OCI-LY1 (cell line): ENCODE measurements around the gene PKD1L1.

Source experiments
- H2AFZ ChIP-seq: fragments of 200-600 bp; sonication (generic), shearing (Covaris generic); 2 replicates; pipeline ENCODE4 v1.6.0; 2014; ENCODE audit warnings: antibody characterized with exemption, mild to moderate bottlenecking, low read length
- H3F3A ChIP-seq: fragments of 200-600 bp; sonication (generic), shearing (Covaris generic); 2 replicates; pipeline ENCODE4 v1.6.0; 2014; ENCODE audit warnings: mild to moderate bottlenecking, antibody characterized with exemption, low read length, moderate library complexity; ENCODE audit not compliant: insufficient read depth
- H3K27ac ChIP-seq: fragments of 200-600 bp; sonication (generic); 2 replicates; pipeline ENCODE4 v1.5.1; 2014; ENCODE audit warnings: low read length, mixed run types, mild to moderate bottlenecking, low read depth; ENCODE audit not compliant: poor library complexity, severe bottlenecking
- H3K27me3 ChIP-seq: fragments of 200-600 bp; sonication (generic); 2 replicates; pipeline ENCODE4 v1.6.0; 2014; ENCODE audit warnings: antibody characterized with exemption, mild to moderate bottlenecking, low read length, moderate library complexity; ENCODE audit not compliant: insufficient read depth
- H3K36me3 ChIP-seq: fragments of 200-600 bp; sonication (generic); 2 replicates; pipeline ENCODE4 v1.6.1; 2014; ENCODE audit warnings: mild to moderate bottlenecking, antibody characterized with exemption, low read length, moderate library complexity, mixed read lengths; ENCODE audit not compliant: insufficient read depth
- H3K4me1 ChIP-seq: fragments of 200-600 bp; sonication (generic); 2 replicates; pipeline ENCODE4 v1.5.1; 2014; ENCODE audit warnings: mild to moderate bottlenecking, low read length, moderate library complexity; ENCODE audit not compliant: insufficient read depth, severe bottlenecking
- H3K4me2 ChIP-seq: fragments of 200-600 bp; sonication (generic), shearing (Covaris generic); 2 replicates; pipeline ENCODE4 v1.6.1; 2014; ENCODE audit warnings: low read length
- H3K4me3 ChIP-seq: fragments of 200-600 bp; sonication (generic); 2 replicates; pipeline ENCODE4 v1.5.1; 2014; ENCODE audit warnings: low read length, low read depth, mild to moderate bottlenecking, mixed read lengths; ENCODE audit not compliant: poor library complexity, severe bottlenecking
- H3K79me2 ChIP-seq: fragments of 200-600 bp; shearing (Covaris generic); 2 replicates; pipeline ENCODE4 v1.6.1; 2016; ENCODE audit warnings: mixed run types, low read length, mixed read lengths; ENCODE audit not compliant: insufficient read depth
- H3K9ac ChIP-seq: fragments of 200-600 bp; sonication (generic), shearing (Covaris generic); 2 replicates; pipeline ENCODE4 v1.6.1; 2014; ENCODE audit warnings: mild to moderate bottlenecking, low read length, mixed read lengths
- H3K9me2 ChIP-seq: fragments of 200-600 bp; sonication (generic), shearing (Covaris generic); 2 replicates; pipeline ENCODE4 v1.6.1; 2014; ENCODE audit warnings: low read depth, mild to moderate bottlenecking, low read length, mixed read lengths
- H3K9me3 ChIP-seq: fragments of 200-600 bp; shearing (Covaris generic); 2 replicates; pipeline ENCODE4 v1.6.1; 2014; ENCODE audit warnings: low read length, mixed read lengths
- H4K20me1 ChIP-seq: fragments of 200-600 bp; sonication (generic), shearing (Covaris generic); 2 replicates; pipeline ENCODE4 v1.6.0; 2016; ENCODE audit warnings: mild to moderate bottlenecking, low read length; ENCODE audit not compliant: insufficient read depth
- EZH2 ChIP-seq: fragments of 200-600 bp; sonication (generic), shearing (Covaris generic); IDR thresholded peaks from 2 replicates; pipeline ENCODE4 v1.8.0; 2017; ENCODE audit warnings: borderline replicate concordance, mixed run types, mild to moderate bottlenecking, antibody characterized with exemption, low read length, moderate library complexity, mixed read lengths
- TF ChIP-seq, protein P1 (sequence below): fragments of 200-600 bp; sonication (generic), shearing (Covaris generic); IDR thresholded peaks from 2 replicates; pipeline ENCODE4 v1.5.1; 2017; ENCODE audit warnings: mild to moderate bottlenecking, antibody characterized with exemption, low read length, moderate library complexity, mixed read lengths

The PKD1L1 gene

DNA sequence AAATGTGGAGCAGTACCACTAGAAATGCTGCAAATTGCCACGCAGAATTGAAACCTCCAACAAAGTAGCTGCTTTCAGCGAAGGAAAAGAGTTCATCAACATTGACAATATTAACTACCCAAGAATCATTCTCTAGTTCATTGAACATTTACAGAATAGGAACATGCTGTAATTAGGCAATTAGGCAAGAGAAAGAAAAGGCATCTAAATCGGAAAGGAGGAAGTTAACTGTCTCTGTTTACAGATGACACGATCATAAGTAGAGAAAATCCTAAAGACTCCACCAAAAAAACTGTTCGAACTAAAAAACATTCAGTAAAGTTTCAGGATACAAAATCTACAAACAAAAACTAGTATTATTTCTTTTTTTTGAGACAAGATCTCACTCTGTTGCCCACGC lies 8.9 kb upstream of the PKD1L1 start:
- no peak overlapping the region for H3K9ac ChIP-seq
- no peaks in the 10 kb centered on the region for H4K20me1 ChIP-seq
- no peaks in the 10 kb centered on the region for H3K9me2 ChIP-seq
- no peak for TF ChIP-seq EZH2
- TF ChIP-seq, protein P1, sequence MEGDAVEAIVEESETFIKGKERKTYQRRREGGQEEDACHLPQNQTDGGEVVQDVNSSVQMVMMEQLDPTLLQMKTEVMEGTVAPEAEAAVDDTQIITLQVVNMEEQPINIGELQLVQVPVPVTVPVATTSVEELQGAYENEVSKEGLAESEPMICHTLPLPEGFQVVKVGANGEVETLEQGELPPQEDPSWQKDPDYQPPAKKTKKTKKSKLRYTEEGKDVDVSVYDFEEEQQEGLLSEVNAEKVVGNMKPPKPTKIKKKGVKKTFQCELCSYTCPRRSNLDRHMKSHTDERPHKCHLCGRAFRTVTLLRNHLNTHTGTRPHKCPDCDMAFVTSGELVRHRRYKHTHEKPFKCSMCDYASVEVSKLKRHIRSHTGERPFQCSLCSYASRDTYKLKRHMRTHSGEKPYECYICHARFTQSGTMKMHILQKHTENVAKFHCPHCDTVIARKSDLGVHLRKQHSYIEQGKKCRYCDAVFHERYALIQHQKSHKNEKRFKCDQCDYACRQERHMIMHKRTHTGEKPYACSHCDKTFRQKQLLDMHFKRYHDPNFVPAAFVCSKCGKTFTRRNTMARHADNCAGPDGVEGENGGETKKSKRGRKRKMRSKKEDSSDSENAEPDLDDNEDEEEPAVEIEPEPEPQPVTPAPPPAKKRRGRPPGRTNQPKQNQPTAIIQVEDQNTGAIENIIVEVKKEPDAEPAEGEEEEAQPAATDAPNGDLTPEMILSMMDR: no peak
- H3K36me3 ChIP-seq: peaks cover 51% of the 10 kb centered on the region
- no peaks in the 10 kb centered on the region for H3F3A ChIP-seq
- no peak overlapping the region for H3K4me2 ChIP-seq
- H3K9me3 ChIP-seq: peaks cover 5% of the 10 kb centered on the region; the same call in 1 of the 2 replicates
- no peak overlapping the region for H3K27ac ChIP-seq
- H3K27me3 ChIP-seq: no peaks in the 10 kb centered on the region
- H2AFZ ChIP-seq: no peak overlapping the region
- H3K79me2 ChIP-seq: no peaks in the 10 kb centered on the region
- H3K4me1 ChIP-seq: no peaks in the 10 kb centered on the region
- H3K4me3 ChIP-seq: no peak overlapping the region

- Histone ChIP-seq H2AFZ (no peak overlapping the region), H3K36me3 (peaks cover 42% of the 10 kb centered on the region), H3F3A (no peaks in the 10 kb centered on the region), H3K27me3 (no peaks in the 10 kb centered on the region), H4K20me1 (no peaks in the 10 kb centered on the region), H3K4me1 (no peaks in the 10 kb centered on the region), H3K9me2 (no peaks in the 10 kb centered on the region), H3K9ac (no peak overlapping the region), H3K4me2 (no peak overlapping the region), H3K27ac (no peak overlapping the region), H3K4me3 (no peak overlapping the region), H3K79me2 (no peaks in the 10 kb centered on the region), H3K9me3 (peaks cover 5% of the 10 kb centered on the region; the same call in 1 of the 2 replicates)
- no peak for TF ChIP-seq EZH2
- TF ChIP-seq, protein P1: no peak
These were observed 8.0 kb upstream of the PKD1L1 start for GRCh38 chr7:47956220-47956619.

- H3K9me3 ChIP-seq: no peaks in the 10 kb centered on the region
- H2AFZ ChIP-seq: no peak overlapping the region
- H3K4me2 ChIP-seq: no peak overlapping the region
- H3K36me3 ChIP-seq: peaks cover 34% of the 10 kb centered on the region
- H3K9ac ChIP-seq: no peak overlapping the region
- no peak overlapping the region for H3K4me3 ChIP-seq
- no peaks in the 10 kb centered on the region for H3F3A ChIP-seq
- no peaks in the 10 kb centered on the region for H3K79me2 ChIP-seq
- no peaks in the 10 kb centered on the region for H3K27me3 ChIP-seq
- no peak overlapping the region for H3K27ac ChIP-seq
- no peaks in the 10 kb centered on the region for H4K20me1 ChIP-seq
- TF ChIP-seq EZH2: no peak
- TF ChIP-seq, protein P1: no peak
- no peaks in the 10 kb centered on the region for H3K9me2 ChIP-seq
- no peaks in the 10 kb centered on the region for H3K4me1 ChIP-seq
These were observed 6.1 kb upstream of the PKD1L1 start for GRCh38 chr7:47954231-47954911.
